ENCODE measurements around the gene POU3F3. TPM values are rescaled to one million over a fixed set of nuclear protein-coding genes. Genes with fewer than 3 reads are reported as not detected.

POU3F3 gene
- total RNA-seq, 1 experiment from 2014 or later = not detected

- CTCF ChIA-PET = no interaction called here
- no peaks in the 10 kb centered on the region for H3K36me3 Mint-ChIP-seq (ENCODE audit: insufficient read depth, unreplicated experiment)
- no peaks in the 10 kb centered on the region for H3K9me3 Mint-ChIP-seq (ENCODE audit: low read depth, unreplicated experiment)
- H3K27ac Mint-ChIP-seq (ENCODE audit: unreplicated experiment) = no peak overlapping the region
- H3K4me3 Mint-ChIP-seq (ENCODE audit: low read depth, unreplicated experiment) = no peak overlapping the region
- TF ChIP-seq CTCF (IDR thresholded peaks at IDR 0.05; ENCODE audit: unreplicated experiment) = no peak
- no peak for DNase-seq
- no peaks in the 10 kb centered on the region for H3K4me1 Mint-ChIP-seq (ENCODE audit: low read depth, unreplicated experiment)
- intact Hi-C loops (cut with micrococcal nuclease; ENCODE audit: unreplicated experiment) = no loop called here
- peaks cover 57% of the 10 kb centered on the region for H3K27me3 Mint-ChIP-seq (ENCODE audit: unreplicated experiment)
- BruUV-seq (replicated peaks) = no TSS peak
Measured at GRCh38 chr2:104865096-104865470, 11.2 kb downstream of the POU3F3 start.

- no peak overlapping the region for H3K27ac Mint-ChIP-seq (ENCODE audit: unreplicated experiment)
- H3K27me3 Mint-ChIP-seq (ENCODE audit: unreplicated experiment) = peaks cover 69% of the 10 kb centered on the region
- no peak for TF ChIP-seq CTCF (IDR thresholded peaks at IDR 0.05; ENCODE audit: unreplicated experiment)
- H3K9me3 Mint-ChIP-seq (ENCODE audit: low read depth, unreplicated experiment) = no peaks in the 10 kb centered on the region
- no peak overlapping the region for H3K4me3 Mint-ChIP-seq (ENCODE audit: low read depth, unreplicated experiment)
- no peaks in the 10 kb centered on the region for H3K36me3 Mint-ChIP-seq (ENCODE audit: insufficient read depth, unreplicated experiment)
- DNase-seq = no peak
- intact Hi-C loops (cut with micrococcal nuclease; ENCODE audit: unreplicated experiment) = no loop called here
- CTCF ChIA-PET = interaction anchor here (1.0 kb wide), 1 partner anchor 1705 kb away, joined by 3 read pairs; no protein-coding TSS in a partner anchor
- BruUV-seq (replicated peaks) = no TSS peak
- no peaks in the 10 kb centered on the region for H3K4me1 Mint-ChIP-seq (ENCODE audit: low read depth, unreplicated experiment)
Measured at GRCh38 chr2:104866122-104866864, 12.4 kb downstream of the POU3F3 start.

GRCh38 chr2:104866883-104867812 is 13.2 kb downstream of the POU3F3 start:
- CTCF ChIA-PET = interaction anchor here (1.0 kb wide), 1 partner anchor 1706 kb away, joined by 3 read pairs; no protein-coding TSS in a partner anchor
- H3K36me3 Mint-ChIP-seq (ENCODE audit: insufficient read depth, unreplicated experiment) = no peaks in the 10 kb centered on the region

More at GRCh38 chr2:104866883-104867812, 13.2 kb downstream of the POU3F3 start:
- intact Hi-C loops (cut with micrococcal nuclease; ENCODE audit: unreplicated experiment) = no loop called here
- no peak overlapping the region for H3K4me3 Mint-ChIP-seq (ENCODE audit: low read depth, unreplicated experiment)
- no peak for DNase-seq
- H3K27me3 Mint-ChIP-seq (ENCODE audit: unreplicated experiment) = peaks cover 78% of the 10 kb centered on the region
- no peak overlapping the region for H3K27ac Mint-ChIP-seq (ENCODE audit: unreplicated experiment)
- no peaks in the 10 kb centered on the region for H3K4me1 Mint-ChIP-seq (ENCODE audit: low read depth, unreplicated experiment)
- TF ChIP-seq CTCF (IDR thresholded peaks at IDR 0.05; ENCODE audit: unreplicated experiment) = no peak
- BruUV-seq (replicated peaks) = no TSS peak
- no peaks in the 10 kb centered on the region for H3K9me3 Mint-ChIP-seq (ENCODE audit: low read depth, unreplicated experiment)

All from Calu3 (cell line).